GM18868 (cell line): ENCODE data around the gene MYLK3.
A peak's percentile ranks its signal among the peaks of the same experiment; 100 is the strongest.
"Not testable (repeated sequence)": the region's sequence is repeated elsewhere in the genome, so short reads cannot be mapped to it uniquely, and the experiment has no call there.

Experiments used
- ATAC-seq: cut with Tn5 transposase; IDR thresholded peaks from one replicate; pipeline ENCODE4 v1.9.1; 2021; ENCODE audit warnings: mild to moderate bottlenecking, moderate library complexity; ENCODE audit not compliant: unreplicated experiment

The MYLK3 gene

GRCh38 chr16:46691726-46692125 lies 56.4 kb downstream of the MYLK3 start:
- no peak for ATAC-seq

GRCh38 chr16:46690281-46691178 lies 57.6 kb downstream of the MYLK3 start:
- no peak for ATAC-seq

GRCh38 chr16:46689365-46690280 lies 58.5 kb downstream of the MYLK3 start, which contains the start of gene ORC6:
Gene ORC6 (plus strand): TSS chr16:46689659. CDS start chr16:46689706, 47 bp downstream.
- ATAC-seq = peak; percentile 74

GRCh38 chr16:46688654-46689364 lies 59.3 kb downstream of the MYLK3 start, which contains the start of gene VPS35:
Gene VPS35 (minus strand): TSS chr16:46689178. CDS start chr16:46689133, 45 bp downstream.
- ATAC-seq = peak; percentile 86

- no peak for ATAC-seq
These were observed 60.0 kb downstream of the MYLK3 start for GRCh38 chr16:46688101-46688653.

GRCh38 chr16:46687486-46687885 lies 60.7 kb downstream of the MYLK3 start:
- ATAC-seq = no peak

GRCh38 chr16:46686815-46687473 lies 61.2 kb downstream of the MYLK3 start:
- ATAC-seq = no peak

GRCh38 chr16:46681867-46682266 lies 66.3 kb downstream of the MYLK3 start:
- not testable (repeated sequence) for ATAC-seq

- ATAC-seq = not testable (repeated sequence)
These were observed 70.2 kb downstream of the MYLK3 start for GRCh38 chr16:46677943-46678342.

- peak; percentile 91 for ATAC-seq
These were observed 74.7 kb downstream of the MYLK3 start for GRCh38 chr16:46673320-46674013.

- ATAC-seq = no peak
These were observed 86.0 kb downstream of the MYLK3 start for GRCh38 chr16:46662123-46662522.

GRCh38 chr16:46658925-46659324 lies 89.2 kb downstream of the MYLK3 start:
- peak; percentile 87 for ATAC-seq
